ENCODE measurements around the gene RHOT2. TPM values are rescaled to one million over a fixed set of nuclear protein-coding genes. Genes with fewer than 3 reads are reported as not detected.

RHOT2 gene
- total RNA-seq, 6 experiments from 2014 or later = 73.9 to 93.4 (median 84.8) TPM

DNA sequence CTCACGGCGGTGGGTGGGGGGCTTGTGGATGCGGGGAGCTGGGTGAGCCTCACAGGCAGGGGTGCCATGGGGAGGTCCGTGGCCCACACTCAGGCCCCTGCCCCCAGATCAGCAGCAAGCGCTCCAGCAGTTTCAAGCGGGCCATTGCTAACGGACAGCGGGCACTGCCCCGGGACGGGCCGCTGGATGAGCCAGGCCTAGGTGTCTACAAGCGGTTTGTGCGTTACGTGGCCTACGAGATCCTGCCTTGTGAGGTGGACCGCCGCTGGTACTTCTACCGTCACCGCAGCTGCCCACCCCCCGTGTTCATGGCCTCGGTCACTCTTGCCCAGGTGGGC is 8.6 kb downstream of the RHOT2 start:
- peaks cover 7% of the 10 kb centered on the region for H3K4me1 Mint-ChIP-seq (ENCODE audit: low read depth)
- peaks cover 5% of the 10 kb centered on the region for H3K27me3 Mint-ChIP-seq (ENCODE audit: insufficient read depth)
- TF ChIP-seq, protein P1, sequence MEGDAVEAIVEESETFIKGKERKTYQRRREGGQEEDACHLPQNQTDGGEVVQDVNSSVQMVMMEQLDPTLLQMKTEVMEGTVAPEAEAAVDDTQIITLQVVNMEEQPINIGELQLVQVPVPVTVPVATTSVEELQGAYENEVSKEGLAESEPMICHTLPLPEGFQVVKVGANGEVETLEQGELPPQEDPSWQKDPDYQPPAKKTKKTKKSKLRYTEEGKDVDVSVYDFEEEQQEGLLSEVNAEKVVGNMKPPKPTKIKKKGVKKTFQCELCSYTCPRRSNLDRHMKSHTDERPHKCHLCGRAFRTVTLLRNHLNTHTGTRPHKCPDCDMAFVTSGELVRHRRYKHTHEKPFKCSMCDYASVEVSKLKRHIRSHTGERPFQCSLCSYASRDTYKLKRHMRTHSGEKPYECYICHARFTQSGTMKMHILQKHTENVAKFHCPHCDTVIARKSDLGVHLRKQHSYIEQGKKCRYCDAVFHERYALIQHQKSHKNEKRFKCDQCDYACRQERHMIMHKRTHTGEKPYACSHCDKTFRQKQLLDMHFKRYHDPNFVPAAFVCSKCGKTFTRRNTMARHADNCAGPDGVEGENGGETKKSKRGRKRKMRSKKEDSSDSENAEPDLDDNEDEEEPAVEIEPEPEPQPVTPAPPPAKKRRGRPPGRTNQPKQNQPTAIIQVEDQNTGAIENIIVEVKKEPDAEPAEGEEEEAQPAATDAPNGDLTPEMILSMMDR (IDR thresholded peaks at IDR 0.05) = no peak
- H3K4me3 Mint-ChIP-seq = no peak overlapping the region
- H3K36me3 Mint-ChIP-seq (ENCODE audit: low read depth) = peaks cover 3% of the 10 kb centered on the region; the same call in 1 of the 2 replicates
- H3K27ac Mint-ChIP-seq = no peak overlapping the region
- DNase-seq = no peak
- no peaks in the 10 kb centered on the region for H3K9me3 Mint-ChIP-seq

DNA sequence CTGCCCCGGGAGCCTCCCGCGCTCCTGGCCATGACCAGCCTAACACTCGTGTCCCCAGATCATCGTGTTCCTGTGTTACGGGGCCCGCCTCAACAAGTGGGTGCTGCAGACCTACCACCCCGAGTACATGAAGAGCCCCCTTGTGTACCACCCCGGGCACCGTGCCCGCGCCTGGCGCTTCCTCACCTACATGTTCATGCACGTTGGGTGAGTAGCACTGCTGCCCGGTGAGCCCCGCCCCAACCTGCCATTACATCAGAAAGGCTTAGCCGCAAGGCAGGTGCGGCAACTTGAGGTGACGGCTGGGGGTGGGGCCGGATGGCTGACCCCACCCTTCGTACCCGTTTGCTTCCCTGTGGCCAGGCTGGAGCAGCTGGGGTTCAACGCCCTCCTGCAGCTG is 9.0 kb downstream of the RHOT2 start:
- peaks cover 5% of the 10 kb centered on the region for H3K27me3 Mint-ChIP-seq (ENCODE audit: insufficient read depth)

DNA sequence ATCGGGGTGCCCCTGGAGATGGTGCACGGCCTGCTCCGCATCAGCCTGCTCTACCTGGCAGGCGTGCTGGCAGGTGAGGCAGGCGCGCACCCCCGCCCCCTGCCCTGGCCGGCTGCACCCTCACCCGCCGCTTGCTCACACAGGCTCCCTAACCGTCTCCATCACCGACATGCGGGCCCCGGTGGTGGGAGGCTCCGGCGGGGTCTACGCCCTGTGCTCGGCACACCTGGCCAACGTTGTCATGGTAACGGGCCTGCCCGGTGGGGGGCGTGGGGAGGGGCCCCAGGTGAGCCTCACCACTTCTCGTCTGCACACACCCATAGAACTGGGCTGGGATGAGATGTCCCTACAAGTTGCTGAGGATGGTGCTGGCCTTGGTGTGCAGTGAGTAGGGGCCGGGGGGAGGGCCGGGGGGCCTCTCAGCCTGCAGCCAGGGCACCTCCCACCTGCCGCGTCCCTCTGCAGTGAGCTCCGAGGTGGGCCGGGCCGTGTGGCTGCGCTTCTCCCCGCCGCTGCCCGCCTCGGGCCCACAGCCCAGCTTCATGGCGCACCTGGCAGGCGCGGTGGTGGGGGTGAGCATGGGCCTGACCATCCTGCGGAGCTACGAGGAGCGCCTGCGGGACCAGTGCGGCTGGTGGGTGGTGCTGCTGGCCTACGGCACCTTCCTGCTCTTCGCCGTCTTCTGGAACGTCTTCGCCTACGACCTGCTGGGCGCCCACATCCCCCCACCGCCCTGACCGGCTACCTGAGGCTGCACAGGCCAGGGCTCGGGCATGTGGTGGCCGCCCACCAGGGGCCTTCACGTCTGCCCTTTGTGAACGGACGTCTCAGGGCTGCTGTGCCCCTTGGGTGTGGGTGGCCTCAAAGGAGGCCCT is 9.6 kb downstream of the RHOT2 start:
- Mint-ChIP-seq H3K9me3 (no peaks in the 10 kb centered on the region), H3K4me3 (no peak overlapping the region), H3K27me3 (ENCODE audit: insufficient read depth) (peaks cover 5% of the 10 kb centered on the region), H3K27ac (no peak overlapping the region), H3K4me1 (ENCODE audit: low read depth) (peaks cover 13% of the 10 kb centered on the region), H3K36me3 (ENCODE audit: low read depth) (peaks cover 10% of the 10 kb centered on the region; the same call in 1 of the 2 replicates)
- TF ChIP-seq, protein P1 (IDR thresholded peaks at IDR 0.05) = no peak
- DNase-seq = no peak

More for the DNA sequence above, 9.0 kb downstream of the RHOT2 start:
- Mint-ChIP-seq H3K36me3 (ENCODE audit: low read depth) (peaks cover 7% of the 10 kb centered on the region; the same call in 1 of the 2 replicates), H3K4me3 (no peak overlapping the region), H3K9me3 (no peaks in the 10 kb centered on the region), H3K4me1 (ENCODE audit: low read depth) (peaks cover 10% of the 10 kb centered on the region), H3K27ac (no peak overlapping the region)
- no peak for DNase-seq
- TF ChIP-seq, protein P1 (IDR thresholded peaks at IDR 0.05) = no peak

DNA sequence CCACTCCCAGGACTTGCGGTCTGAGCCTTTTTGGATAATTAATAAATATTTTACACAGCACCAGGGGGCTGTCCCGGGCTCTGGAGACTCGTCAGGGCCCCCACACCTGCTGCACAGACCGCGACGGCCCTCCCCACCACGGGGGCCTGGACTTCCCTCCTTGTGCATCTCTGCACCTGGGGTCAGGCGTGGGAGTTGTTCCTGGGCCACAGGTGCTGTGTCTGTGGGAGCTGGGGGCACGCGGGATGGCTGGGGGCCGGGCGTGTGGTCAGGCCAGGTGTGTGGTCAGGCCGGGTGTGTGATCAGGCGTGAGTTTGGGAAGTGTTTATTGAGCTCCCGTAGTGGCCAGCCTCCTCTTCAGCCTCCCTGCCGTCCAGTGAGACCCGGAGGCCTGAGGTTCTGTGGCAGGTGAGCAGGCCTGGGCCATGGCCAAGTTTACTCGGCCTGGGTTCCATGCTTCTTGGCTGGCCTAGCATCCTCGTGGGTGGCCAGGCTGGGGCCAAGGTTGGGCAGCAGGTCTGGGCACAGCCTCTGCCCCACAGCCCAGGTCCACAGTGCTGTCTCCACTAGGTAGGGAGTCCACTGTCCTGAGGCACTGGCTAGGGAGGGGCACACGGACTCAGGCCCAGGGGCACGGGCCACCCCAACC is 10.4 kb downstream of the RHOT2 start:
- Mint-ChIP-seq H3K27ac (no peak overlapping the region), H3K9me3 (no peaks in the 10 kb centered on the region), H3K4me1 (ENCODE audit: low read depth) (peaks cover 14% of the 10 kb centered on the region), H3K36me3 (ENCODE audit: low read depth) (peaks cover 12% of the 10 kb centered on the region; the same call in 1 of the 2 replicates), H3K4me3 (no peak overlapping the region), H3K27me3 (ENCODE audit: insufficient read depth) (peaks cover 5% of the 10 kb centered on the region)
- no peak for DNase-seq
- TF ChIP-seq, protein P1 (IDR thresholded peaks at IDR 0.05) = no peak

DNA sequence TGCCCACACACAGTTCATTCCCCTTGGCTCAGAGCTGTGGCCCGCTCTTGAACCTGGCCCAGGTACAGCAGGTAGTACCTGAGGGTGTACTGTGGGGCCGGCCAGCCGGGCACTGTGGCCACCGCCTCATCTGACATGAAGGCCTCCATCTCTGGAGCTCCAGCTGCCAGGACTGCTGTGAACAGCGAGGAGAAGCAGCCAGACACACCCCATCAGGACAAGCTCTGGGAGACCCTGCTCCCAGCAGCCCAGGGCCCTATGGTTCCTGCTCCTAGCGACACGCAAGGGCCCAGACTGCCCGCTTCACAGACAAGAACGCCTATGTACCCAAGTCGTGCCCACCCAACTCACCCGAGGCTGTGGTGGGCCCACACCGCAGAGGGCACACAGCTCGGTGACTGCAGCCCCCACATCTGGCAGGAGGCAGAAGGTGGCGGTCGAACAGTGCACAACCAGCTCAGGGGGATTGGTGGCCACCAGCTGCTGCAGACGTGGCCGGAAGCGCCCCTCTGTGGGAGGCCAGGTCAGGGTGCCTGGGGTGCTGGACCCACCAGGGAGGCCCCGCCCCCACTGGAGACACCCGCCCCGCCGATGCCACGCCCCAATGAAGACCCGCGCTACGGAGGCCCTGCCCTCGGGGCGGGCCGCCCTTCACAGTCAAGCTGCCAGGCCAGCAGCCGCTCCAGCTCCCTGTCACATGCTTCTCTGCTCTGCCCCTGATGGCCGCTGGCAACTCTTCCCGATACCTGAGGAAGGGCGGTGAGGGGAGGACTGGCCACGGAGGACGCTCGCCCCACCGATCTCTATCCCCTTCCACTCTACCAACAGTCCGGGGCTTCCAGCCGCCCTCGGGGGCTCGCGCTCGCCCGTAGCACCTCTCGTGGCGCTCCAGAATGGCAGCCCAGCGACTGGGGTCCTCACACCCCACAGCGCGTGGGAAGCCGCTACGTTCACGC is 11.2 kb downstream of the RHOT2 start:
- TF ChIP-seq, protein P1 (IDR thresholded peaks at IDR 0.05) = no peak
- H3K27me3 Mint-ChIP-seq (ENCODE audit: insufficient read depth) = peaks cover 5% of the 10 kb centered on the region
- no peaks in the 10 kb centered on the region for H3K9me3 Mint-ChIP-seq
- H3K36me3 Mint-ChIP-seq (ENCODE audit: low read depth) = peaks cover 12% of the 10 kb centered on the region; the same call in 1 of the 2 replicates
- H3K4me1 Mint-ChIP-seq (ENCODE audit: low read depth) = peaks cover 14% of the 10 kb centered on the region
- peak overlapping the region; percentile 72 for H3K4me3 Mint-ChIP-seq
- H3K27ac Mint-ChIP-seq = peak overlapping the region; percentile 49
- peak; percentile 34 for DNase-seq

Measured in HFFc6 (cell line).